ENCODE results near the gene RGS8. TPM values are rescaled to one million over a fixed set of nuclear protein-coding genes. Genes with fewer than 3 reads are reported as not detected.

The RGS8 gene
- total RNA-seq, 4 donors from 2014 or later: 2.2 TPM; not detected in 3

DNA sequence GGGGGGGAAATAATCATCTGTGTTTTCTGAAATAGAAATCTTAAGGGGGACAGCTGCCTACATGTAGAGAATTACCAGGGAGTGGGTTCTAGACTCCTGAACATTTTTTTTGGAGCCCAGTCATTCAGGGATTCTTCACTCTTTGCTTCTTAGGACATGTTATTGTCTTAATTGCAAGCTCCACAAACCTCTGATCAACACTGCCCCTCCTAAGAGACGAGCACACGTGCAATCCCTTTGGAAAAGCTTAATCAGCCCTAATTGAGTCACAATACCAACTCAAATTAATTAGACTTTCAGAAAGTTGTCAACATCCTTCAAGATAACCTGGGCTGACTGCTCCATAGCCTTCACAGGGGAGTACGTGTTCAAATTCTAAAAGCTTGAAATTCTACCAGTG is 21.4 kb downstream of the RGS8 start:
- no peak for DNase-seq
- Histone ChIP-seq H3K27ac (no peak overlapping the region), H3K36me3 (no peaks in the 10 kb centered on the region), H3K27me3 (no peaks in the 10 kb centered on the region), H3K4me3 (no peak overlapping the region), H3K9me3 (no peaks in the 10 kb centered on the region), H3K4me1 (no peaks in the 10 kb centered on the region)
- intact Hi-C loops (cut with DNase I; ENCODE audit: low total_unique reads) (no loop called here), in situ Hi-C loops (cut with MboI; ENCODE audit: low pct_ligation_motif_present in 1 of 4, low pct_unique_long_range_greater_than_20kb in 1 of 4, low sequenced_read_pairs in 3 of 4) (no loop called here)
- 71 to 86% methylated on average over 1 to 3 of the region's 3 CpGs for WGBS, 2 donors (ENCODE audit: low coverage in 1 of 2)
- TF ChIP-seq, protein P1, sequence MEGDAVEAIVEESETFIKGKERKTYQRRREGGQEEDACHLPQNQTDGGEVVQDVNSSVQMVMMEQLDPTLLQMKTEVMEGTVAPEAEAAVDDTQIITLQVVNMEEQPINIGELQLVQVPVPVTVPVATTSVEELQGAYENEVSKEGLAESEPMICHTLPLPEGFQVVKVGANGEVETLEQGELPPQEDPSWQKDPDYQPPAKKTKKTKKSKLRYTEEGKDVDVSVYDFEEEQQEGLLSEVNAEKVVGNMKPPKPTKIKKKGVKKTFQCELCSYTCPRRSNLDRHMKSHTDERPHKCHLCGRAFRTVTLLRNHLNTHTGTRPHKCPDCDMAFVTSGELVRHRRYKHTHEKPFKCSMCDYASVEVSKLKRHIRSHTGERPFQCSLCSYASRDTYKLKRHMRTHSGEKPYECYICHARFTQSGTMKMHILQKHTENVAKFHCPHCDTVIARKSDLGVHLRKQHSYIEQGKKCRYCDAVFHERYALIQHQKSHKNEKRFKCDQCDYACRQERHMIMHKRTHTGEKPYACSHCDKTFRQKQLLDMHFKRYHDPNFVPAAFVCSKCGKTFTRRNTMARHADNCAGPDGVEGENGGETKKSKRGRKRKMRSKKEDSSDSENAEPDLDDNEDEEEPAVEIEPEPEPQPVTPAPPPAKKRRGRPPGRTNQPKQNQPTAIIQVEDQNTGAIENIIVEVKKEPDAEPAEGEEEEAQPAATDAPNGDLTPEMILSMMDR (IDR thresholded peaks at IDR 0.05): no peak
- no peak for TF ChIP-seq POLR2AphosphoS5 (IDR thresholded peaks at IDR 0.05)
- TF ChIP-seq POLR2A (IDR thresholded peaks at IDR 0.05): no peak
- TF ChIP-seq EP300 (IDR thresholded peaks at IDR 0.05; ENCODE audit: low read depth): no peak

DNA sequence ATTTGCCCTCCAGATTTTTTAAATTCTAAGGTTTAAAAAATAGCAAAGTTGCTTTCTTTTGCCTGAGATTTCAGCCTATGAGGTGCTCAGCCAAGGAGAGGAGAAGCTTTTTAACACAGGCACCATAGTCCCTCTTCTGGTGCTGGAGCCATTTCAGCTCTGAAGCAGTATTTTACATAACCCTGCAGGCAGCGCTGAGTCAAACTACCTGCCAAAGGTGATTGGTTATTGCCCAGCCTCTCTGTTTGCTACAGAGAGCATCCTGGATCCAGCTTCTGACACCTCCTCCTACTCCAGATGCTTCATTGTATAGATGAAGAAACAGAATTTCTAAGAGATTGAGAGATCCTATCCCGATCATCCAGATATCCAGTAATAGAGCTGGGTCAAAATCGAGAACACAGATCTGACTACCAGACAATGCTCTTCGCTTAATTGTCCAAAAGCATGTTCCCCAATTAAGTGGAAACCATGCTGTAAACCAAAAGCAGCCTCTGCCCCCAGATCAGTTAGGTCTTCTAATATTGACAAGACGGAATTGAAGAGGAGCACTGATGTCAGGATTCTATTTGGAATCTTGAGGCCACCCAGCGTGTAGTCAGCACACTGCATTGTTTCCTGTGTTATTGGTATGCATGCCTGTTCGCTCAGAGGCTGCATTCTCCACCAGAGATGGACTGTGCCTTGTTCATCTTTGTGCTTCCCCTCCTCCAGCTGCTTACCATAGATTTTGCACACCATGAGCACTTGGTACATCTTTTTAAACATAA is 22.1 kb downstream of the RGS8 start:
- no peaks in the 10 kb centered on the region for H3K4me1 ChIP-seq
- no peaks in the 10 kb centered on the region for H3K9me3 ChIP-seq
- no peaks in the 10 kb centered on the region for H3K27me3 ChIP-seq
- no peaks in the 10 kb centered on the region for H3K36me3 ChIP-seq
- no peak overlapping the region for H3K4me3 ChIP-seq
- in situ Hi-C loops (cut with MboI; ENCODE audit: low pct_ligation_motif_present in 1 of 4, low pct_unique_long_range_greater_than_20kb in 1 of 4, low sequenced_read_pairs in 3 of 4): no loop called here
- intact Hi-C loops (cut with DNase I; ENCODE audit: low total_unique reads): no loop called here
- H3K27ac ChIP-seq: no peak overlapping the region
- DNase-seq: no peak
- TF ChIP-seq POLR2A (IDR thresholded peaks at IDR 0.05) (no peak), EP300 (IDR thresholded peaks at IDR 0.05; ENCODE audit: low read depth) (no peak), POLR2AphosphoS5 (IDR thresholded peaks at IDR 0.05) (no peak)
- TF ChIP-seq, protein P1 (IDR thresholded peaks at IDR 0.05): no peak
- 84 to 85% methylated on average over 4 to 7 of the region's 7 CpGs for WGBS, 2 donors (ENCODE audit: low coverage in 1 of 2)

DNA sequence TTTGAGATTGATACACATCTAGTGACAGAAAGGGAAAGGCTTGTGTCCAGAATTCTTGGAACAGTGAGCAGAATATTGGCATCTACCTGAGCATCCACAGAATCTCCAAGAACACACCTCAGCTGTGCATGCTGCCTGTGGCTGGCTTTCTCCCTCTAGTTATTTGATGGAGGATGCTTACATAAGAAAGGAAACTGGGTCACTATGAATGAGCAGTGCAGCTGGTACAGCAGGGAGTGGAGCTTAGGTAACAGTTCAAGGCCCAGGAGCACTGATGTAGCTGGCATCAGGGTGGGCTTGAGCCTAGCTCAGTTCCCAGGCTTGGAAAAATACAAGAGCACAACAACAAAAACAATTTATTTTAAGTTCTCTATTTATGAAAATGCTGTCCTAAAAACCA is 26.3 kb downstream of the RGS8 start:
- no peaks in the 10 kb centered on the region for H3K27me3 ChIP-seq
- in situ Hi-C loops (cut with MboI; ENCODE audit: low pct_ligation_motif_present in 1 of 4, low pct_unique_long_range_greater_than_20kb in 1 of 4, low sequenced_read_pairs in 3 of 4) (no loop called here), intact Hi-C loops (cut with DNase I; ENCODE audit: low total_unique reads) (no loop called here)
- H3K4me3 ChIP-seq: no peak overlapping the region
- no peaks in the 10 kb centered on the region for H3K9me3 ChIP-seq
- no peaks in the 10 kb centered on the region for H3K4me1 ChIP-seq
- no peak for DNase-seq
- H3K27ac ChIP-seq: no peak overlapping the region
- H3K36me3 ChIP-seq: no peaks in the 10 kb centered on the region
- TF ChIP-seq, protein P1 (IDR thresholded peaks at IDR 0.05): no peak
- TF ChIP-seq POLR2AphosphoS5 (IDR thresholded peaks at IDR 0.05): no peak
- TF ChIP-seq POLR2A (IDR thresholded peaks at IDR 0.05): no peak
- TF ChIP-seq EP300 (IDR thresholded peaks at IDR 0.05; ENCODE audit: low read depth): no peak

DNA sequence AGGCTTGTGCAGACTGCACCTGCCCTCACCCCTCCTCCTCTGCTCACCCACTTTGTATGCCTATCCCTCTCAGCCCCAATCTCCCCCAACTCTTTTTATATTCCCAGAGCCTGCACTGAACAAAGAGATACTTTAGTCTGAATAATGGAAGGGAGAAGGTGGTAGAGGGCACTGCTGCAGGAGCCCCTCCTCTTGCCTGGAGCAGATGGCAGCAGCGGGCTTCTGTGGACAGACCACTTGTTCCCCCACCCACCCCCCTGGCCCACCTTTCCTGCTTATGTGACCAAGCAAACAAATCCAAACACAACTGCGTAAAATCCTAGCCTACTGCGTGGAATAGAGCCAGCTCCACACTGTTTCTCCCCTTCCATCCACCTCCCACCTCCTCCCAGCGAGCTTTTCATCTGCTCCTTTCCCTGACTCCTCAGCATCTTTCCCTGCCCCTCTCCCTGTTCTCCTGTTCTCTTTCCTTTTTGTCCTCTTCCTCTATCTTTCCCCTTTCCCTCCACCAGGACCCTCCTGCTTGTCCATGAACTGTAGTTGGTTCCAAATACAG is 27.5 kb downstream of the RGS8 start:
- no peaks in the 10 kb centered on the region for H3K36me3 ChIP-seq
- 63 to 83% methylated on average over 3 to 4 of the region's 4 CpGs for WGBS, 2 donors (ENCODE audit: low coverage in 1 of 2)
- no peaks in the 10 kb centered on the region for H3K27me3 ChIP-seq
- no peaks in the 10 kb centered on the region for H3K9me3 ChIP-seq
- in situ Hi-C loops (cut with MboI; ENCODE audit: low pct_ligation_motif_present in 1 of 4, low pct_unique_long_range_greater_than_20kb in 1 of 4, low sequenced_read_pairs in 3 of 4) (no loop called here), intact Hi-C loops (cut with DNase I; ENCODE audit: low total_unique reads) (no loop called here)
- no peak for DNase-seq
- H3K4me1 ChIP-seq: no peaks in the 10 kb centered on the region
- no peak for TF ChIP-seq EP300 (IDR thresholded peaks at IDR 0.05; ENCODE audit: low read depth)
- TF ChIP-seq, protein P1 (IDR thresholded peaks at IDR 0.05): no peak
- TF ChIP-seq POLR2AphosphoS5 (IDR thresholded peaks at IDR 0.05): no peak
- no peak for TF ChIP-seq POLR2A (IDR thresholded peaks at IDR 0.05)
- no peak overlapping the region for H3K4me3 ChIP-seq
- H3K27ac ChIP-seq: no peak overlapping the region
